GM18507 (cell line): ENCODE results near the gene TP53BP2.
"Not testable (repeated sequence)": the region's sequence is repeated elsewhere in the genome, so short reads cannot be mapped to it uniquely, and the experiment has no call there.

ENCODE experiments used
- DNase-seq: peaks from one replicate; pipeline ENCODE4 v3.0.0; 2011; ENCODE audit warnings: low read depth; ENCODE audit not compliant: insufficient read length; ENCODE audit errors: extremely low spot score
- FAIRE-seq: peaks from 2 replicates; lab custom pipeline; 2011; peaks lifted over from hg19 to GRCh38; lab: Jason Lieb, UNC

TP53BP2 gene

GRCh38 chr1:223834660-223835263 lies 11.0 kb downstream of the TP53BP2 start:
- FAIRE-seq: peak; percentile 52
- DNase-seq: no peak

GRCh38 chr1:223833948-223834347 lies 11.8 kb downstream of the TP53BP2 start:
- no peak for DNase-seq
- no peak for FAIRE-seq

GRCh38 chr1:223832637-223832943 lies 13.2 kb downstream of the TP53BP2 start:
- peak; percentile 59 for FAIRE-seq

GRCh38 chr1:223831755-223832636 lies 13.8 kb downstream of the TP53BP2 start:
- FAIRE-seq (peak; percentile 15), DNase-seq (no peak)

More at GRCh38 chr1:223832637-223832943, 13.2 kb downstream of the TP53BP2 start:
- DNase-seq: no peak

- DNase-seq (no peak), FAIRE-seq (no peak)
Observed at GRCh38 chr1:223829678-223830077, 16.1 kb downstream of the TP53BP2 start.

- FAIRE-seq: no peak
Observed at GRCh38 chr1:223828162-223828848, 17.4 kb downstream of the TP53BP2 start.

GRCh38 chr1:223827193-223827663 lies 18.5 kb downstream of the TP53BP2 start:
- FAIRE-seq: no peak
- no peak for DNase-seq

More at GRCh38 chr1:223828162-223828848, 17.4 kb downstream of the TP53BP2 start:
- DNase-seq: no peak

- FAIRE-seq (no peak), DNase-seq (no peak)
Observed at GRCh38 chr1:223825767-223826748, 19.7 kb downstream of the TP53BP2 start.

GRCh38 chr1:223824712-223825111 lies 21.0 kb downstream of the TP53BP2 start:
- DNase-seq (no peak), FAIRE-seq (no peak)

- FAIRE-seq (no peak), DNase-seq (no peak)
Observed at GRCh38 chr1:223824287-223824686, 21.5 kb downstream of the TP53BP2 start.

GRCh38 chr1:223820971-223821370 lies 24.8 kb downstream of the TP53BP2 start:
- no peak for FAIRE-seq
- DNase-seq: no peak

- no peak for FAIRE-seq
- DNase-seq: no peak
Observed at GRCh38 chr1:223820515-223820858, 25.3 kb downstream of the TP53BP2 start.

GRCh38 chr1:223819730-223820514 lies 25.8 kb downstream of the TP53BP2 start:
- FAIRE-seq (no peak), DNase-seq (no peak)

GRCh38 chr1:223817265-223817664 lies 28.5 kb downstream of the TP53BP2 start:
- DNase-seq, FAIRE-seq: not testable (repeated sequence)

GRCh38 chr1:223815865-223816264 lies 29.9 kb downstream of the TP53BP2 start:
- DNase-seq: no peak
- FAIRE-seq: no peak

GRCh38 chr1:223815020-223815853 lies 30.5 kb downstream of the TP53BP2 start:
- no peak for FAIRE-seq

GRCh38 chr1:223813645-223814044 lies 32.1 kb downstream of the TP53BP2 start:
- FAIRE-seq: no peak
- DNase-seq: no peak

More at GRCh38 chr1:223815020-223815853, 30.5 kb downstream of the TP53BP2 start:
- DNase-seq: no peak
